ENCODE measurements around the gene VAV2.

- no peak for TF ChIP-seq CTCF (IDR thresholded peaks at IDR 0.05)
- no peak for TF ChIP-seq POLR2AphosphoS5 (IDR thresholded peaks at IDR 0.05)
- no peak for TF ChIP-seq POLR2A (IDR thresholded peaks at IDR 0.05; ENCODE audit: low read depth)
- TF ChIP-seq EP300 (IDR thresholded peaks at IDR 0.05) = no peak
Observed at GRCh38 chr9:133880851-133881661, 111.1 kb downstream of the VAV2 start.

Data from esophagus muscularis mucosa (tissue), 4 donors.